Testis (tissue), 2 donors: ENCODE data around the gene MLYCD.

ENCODE experiments used
- POLR2A ChIP-seq: fragments of 450-650 bp; IDR thresholded peaks from one replicate; pipeline ENCODE4 v1.6.1; 2017; ENCODE audit warnings: antibody characterized with exemption, mild to moderate bottlenecking, moderate library complexity
- TF ChIP-seq, protein P1 (sequence below), 3 experiments: fragments of 450-650 bp in 2 of 3; fragments of 200-600 bp in 1 of 3; sonication (generic) in 1 of 3; IDR thresholded peaks; one replicate each; pipeline ENCODE4 v1.5.1; 2016 to 2019; ENCODE audit warnings: antibody characterized with exemption in 3 of 3, mild to moderate bottlenecking in 2 of 3, moderate library complexity in 1 of 3

DNA sequence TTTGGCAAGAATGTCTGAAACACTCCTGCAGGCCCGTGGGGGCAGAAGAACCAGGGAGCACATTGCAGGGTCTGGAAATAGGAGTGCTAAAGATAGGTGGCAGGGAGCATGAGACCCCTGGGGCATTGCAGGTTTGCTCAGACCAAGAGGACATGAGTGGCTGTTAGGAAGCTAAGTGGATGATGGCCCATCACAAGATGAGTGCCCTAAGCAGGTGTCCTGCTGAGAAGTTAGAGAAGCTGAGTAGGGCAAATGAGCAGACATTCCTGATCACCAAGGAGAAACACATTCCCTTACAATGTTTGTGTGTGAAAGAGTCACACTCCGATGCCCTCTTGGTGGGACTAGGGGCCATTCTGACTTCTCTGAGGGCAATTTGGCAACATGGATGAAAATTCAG, 9.9 kb downstream of the MLYCD start:
- no peak for TF ChIP-seq POLR2A
- TF ChIP-seq, protein P1, sequence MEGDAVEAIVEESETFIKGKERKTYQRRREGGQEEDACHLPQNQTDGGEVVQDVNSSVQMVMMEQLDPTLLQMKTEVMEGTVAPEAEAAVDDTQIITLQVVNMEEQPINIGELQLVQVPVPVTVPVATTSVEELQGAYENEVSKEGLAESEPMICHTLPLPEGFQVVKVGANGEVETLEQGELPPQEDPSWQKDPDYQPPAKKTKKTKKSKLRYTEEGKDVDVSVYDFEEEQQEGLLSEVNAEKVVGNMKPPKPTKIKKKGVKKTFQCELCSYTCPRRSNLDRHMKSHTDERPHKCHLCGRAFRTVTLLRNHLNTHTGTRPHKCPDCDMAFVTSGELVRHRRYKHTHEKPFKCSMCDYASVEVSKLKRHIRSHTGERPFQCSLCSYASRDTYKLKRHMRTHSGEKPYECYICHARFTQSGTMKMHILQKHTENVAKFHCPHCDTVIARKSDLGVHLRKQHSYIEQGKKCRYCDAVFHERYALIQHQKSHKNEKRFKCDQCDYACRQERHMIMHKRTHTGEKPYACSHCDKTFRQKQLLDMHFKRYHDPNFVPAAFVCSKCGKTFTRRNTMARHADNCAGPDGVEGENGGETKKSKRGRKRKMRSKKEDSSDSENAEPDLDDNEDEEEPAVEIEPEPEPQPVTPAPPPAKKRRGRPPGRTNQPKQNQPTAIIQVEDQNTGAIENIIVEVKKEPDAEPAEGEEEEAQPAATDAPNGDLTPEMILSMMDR (IDR thresholded peaks at IDR 0.05): no peak
